Right renal cortex interstitium (tissue), 3 donors: ENCODE results near the gene RNF215. TPM values are rescaled to one million over a fixed set of nuclear protein-coding genes. Genes with fewer than 3 reads are reported as not detected.
"Not testable (repeated sequence)": the region's sequence is repeated elsewhere in the genome, so short reads cannot be mapped to it uniquely, and the experiment has no call there.

Experiments
- DNase-seq, 3 donors: peaks; one replicate each; pipeline ENCODE4 v3.0.0-alpha.2; 2013; ENCODE audit warnings: low read depth in 3 of 3, low spot score in 2 of 3
- polyA plus RNA-seq, 3 donors: library from polyadenylated mRNA; unstranded; fragments of 120-200 nt; gene quantifications; one replicate each; pipeline ENCODE4 v1.2.1, GENCODE V29; 2013; ENCODE audit not compliant: insufficient read length in 3 of 3

Gene RNF215
- polyA plus RNA-seq, 3 donors, result 17.2 to 20.5 (median 19.1) TPM

DNA sequence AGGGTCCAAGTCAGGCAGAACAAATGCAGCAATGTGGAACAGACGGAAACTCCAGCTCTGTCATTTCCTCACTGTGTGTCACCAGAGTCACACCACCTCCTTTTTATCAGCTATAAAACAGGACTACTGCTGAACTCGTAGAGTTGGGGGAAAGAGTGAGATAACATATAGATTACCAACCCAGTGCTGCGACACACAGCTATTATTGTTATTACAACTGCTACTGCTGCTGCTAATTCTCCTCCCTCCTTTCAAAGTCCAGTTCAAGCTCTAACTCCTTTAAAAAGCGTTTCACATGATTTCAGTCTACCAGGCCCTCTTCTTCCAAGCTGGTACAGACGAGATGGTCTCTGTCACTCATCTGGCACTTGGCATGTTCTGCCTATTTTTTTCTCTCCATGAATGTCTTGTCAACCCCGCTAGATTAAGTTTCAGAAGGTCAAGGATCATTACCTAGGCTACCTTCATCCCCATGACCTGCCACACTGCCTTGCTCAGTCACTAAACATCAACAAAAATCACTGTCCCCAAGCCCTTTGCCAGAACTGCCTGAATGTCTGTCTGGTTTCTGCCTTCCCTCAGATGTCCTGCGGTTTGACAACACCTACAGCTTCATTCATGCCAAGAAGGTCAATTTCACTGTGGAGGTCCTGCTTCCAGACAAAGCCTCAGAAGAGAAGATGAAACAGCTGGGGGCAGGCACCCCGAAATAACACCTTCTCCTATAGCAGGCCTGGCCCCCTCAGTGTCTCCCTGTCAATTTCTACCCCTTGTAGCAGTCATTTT, 34.7 kb upstream of the RNF215 start:
- no peak for DNase-seq

DNA sequence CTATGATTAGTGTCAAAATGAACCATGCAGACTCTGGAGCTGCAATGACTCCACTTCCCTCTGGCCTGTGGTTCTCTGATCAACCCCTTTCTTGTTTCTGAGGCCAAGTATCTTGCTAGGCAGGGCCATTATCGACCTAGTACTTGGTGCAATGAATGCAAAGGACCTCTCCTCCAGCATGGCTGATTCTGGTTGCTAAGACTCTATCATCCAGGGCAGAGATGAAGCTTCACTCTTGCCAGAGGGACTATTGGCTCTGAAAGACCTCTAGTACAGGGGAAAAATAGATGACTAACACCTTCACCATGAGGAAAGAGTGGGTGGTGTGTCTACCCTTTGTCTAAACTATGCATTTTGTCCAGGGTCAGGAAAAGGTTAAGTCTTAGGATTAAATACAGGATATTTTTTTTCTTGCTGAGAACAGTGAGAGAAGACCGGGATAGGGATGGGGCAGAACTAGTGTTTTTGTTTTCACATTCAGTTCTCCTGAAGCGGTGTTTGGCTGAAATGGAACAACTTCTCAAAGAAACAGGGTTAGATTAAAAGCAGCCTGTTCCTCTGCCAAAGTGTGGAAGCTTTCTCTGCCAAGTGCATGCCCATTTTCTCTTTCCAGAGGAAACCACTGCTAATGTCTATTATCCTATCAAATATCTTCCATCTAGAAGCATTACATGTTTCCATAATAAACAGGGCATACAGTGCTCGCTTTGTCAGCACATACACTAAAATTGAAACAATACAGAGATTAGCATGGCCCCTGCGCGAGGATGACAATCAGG, 33.3 kb upstream of the RNF215 start:
- no peak for DNase-seq

DNA sequence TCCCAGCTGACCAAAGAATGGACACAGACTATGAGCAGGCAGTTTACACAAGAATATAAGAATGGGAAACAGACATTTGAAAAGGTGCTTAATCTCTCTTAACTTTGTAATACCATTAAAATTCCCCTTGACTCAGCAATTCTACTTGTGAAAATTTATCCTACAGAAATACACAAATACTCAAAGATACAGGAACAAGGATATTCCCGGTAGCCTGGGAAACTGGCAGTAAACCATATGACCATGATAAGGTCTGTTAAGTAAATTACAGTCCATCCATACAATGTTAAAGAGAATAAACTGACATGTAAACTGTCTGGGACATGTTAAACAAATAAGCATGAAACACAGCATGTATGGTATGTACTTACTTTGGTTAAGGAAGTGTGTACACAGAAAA, 29.6 kb upstream of the RNF215 start:
- no peak for DNase-seq

DNA sequence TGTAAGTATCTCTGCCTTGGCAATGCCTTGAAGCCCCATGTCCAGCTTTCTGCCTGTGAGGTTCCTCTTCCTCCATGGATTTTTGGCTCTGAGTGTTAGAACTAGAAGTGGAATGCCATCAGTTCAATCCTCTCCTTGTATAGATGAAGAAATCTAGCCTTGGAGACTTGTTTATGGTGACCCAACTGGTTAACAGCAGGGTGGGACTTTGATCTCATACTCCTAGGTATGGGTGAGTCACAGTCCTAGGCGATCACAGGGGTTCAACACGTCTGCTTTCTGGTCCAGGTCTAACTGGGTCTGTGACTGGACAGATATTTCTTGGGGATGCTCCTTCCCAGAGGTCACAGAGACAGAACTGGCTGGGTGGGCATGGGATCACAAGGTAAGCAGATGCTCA, 29.2 kb upstream of the RNF215 start:
- no peak for DNase-seq

DNA sequence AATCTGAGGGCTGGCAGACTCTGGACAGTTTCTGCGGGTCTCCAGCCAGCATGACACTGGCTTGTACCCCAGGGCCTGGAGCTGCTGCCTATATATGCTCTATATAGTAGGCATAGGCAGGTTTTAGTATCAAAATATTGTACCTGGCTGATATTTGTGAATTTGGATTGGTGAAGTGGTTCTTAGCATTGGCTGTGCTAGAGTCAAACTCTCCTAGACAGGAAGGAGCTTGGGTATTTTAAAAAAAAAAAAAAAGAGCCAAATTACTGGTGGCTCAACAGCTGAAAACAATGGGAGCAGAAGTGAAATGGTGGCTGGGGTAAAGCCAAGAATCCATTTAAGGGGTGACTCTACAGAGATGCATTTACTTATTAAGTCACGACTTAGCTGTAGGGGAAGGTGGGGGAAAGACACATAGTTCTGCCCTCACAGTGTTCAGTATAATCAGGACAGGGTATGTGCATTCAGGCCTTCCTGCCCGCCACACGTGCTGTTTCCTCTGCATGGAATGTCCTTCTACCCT, 27.4 kb upstream of the RNF215 start:
- no peak for DNase-seq

DNA sequence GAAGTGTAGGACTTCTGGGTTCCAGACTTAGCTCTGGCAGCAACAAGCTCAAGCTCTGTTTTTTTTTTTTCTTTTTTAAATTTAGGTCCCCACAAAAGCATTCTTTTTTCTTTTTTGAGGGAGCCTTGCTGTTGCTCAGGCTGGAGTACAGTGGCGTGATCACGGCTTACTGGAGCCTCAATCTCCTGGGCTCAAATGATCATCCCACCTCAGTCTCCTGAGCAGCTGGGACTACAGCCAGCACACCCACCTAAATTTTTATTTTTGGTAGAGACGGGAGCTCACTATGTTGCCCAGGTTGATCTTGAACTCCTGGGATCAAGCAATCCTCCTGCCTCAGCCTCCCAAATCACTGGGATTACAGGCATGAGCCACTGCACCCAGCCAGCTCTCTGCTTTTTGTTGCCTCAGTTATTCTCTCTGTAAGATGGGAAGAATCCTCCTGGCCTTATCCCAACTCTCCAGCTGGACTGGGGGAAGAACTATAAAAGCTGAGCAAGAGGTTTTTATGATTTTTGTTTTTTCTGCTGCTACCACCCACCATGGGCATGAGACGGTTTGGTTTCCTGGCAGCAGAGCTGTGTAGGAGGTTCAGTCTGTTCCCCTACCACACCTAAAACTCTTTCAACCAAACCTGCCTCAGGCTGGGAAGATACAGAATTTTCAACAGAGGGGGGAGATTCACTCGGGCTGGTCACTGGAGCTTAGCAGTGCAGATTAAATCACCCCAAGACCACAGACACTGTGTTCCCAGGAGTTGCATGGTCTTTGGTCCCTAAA, 26.7 kb upstream of the RNF215 start:
- no peak for DNase-seq

DNA sequence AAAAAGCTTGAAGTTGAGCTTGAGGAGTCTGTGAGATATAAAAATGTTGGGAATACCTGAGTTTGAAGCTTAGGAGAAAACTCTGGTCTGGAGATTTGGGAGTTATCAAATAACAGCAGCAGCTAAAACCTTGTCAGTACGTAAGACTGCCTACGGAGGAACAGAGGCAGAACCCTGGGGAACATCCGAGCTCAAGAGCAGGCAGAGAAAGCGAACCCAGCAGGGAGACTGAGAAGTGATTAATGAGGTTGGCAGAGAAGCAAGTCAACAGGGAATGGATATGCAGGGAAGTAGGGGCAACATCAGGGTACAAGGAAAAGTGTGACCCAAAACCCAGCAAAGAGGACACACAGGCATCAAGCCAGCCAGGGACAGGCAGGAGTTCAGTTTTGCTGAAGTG, 25.8 kb upstream of the RNF215 start:
- DNase-seq, result no peak

DNA sequence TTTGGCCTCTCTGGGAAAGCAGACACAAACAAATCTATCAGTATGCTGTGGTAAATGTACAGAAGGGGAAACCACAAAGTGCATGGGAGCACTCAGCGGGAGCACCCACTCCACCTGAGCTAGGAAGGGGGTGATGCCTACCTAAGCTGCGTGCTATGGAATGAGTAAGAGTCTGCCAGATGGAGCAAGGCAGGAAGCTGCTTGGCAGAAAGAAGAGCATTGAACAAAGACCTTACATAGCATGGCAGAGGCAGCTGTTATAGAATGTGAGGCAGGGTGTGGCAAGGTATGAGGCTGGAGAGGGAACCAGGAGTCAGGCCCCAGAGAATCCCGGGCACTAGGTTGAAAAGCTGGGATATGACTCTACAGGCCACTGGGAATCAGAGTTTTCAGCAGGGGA, 24.6 kb upstream of the RNF215 start:
- no peak for DNase-seq

DNA sequence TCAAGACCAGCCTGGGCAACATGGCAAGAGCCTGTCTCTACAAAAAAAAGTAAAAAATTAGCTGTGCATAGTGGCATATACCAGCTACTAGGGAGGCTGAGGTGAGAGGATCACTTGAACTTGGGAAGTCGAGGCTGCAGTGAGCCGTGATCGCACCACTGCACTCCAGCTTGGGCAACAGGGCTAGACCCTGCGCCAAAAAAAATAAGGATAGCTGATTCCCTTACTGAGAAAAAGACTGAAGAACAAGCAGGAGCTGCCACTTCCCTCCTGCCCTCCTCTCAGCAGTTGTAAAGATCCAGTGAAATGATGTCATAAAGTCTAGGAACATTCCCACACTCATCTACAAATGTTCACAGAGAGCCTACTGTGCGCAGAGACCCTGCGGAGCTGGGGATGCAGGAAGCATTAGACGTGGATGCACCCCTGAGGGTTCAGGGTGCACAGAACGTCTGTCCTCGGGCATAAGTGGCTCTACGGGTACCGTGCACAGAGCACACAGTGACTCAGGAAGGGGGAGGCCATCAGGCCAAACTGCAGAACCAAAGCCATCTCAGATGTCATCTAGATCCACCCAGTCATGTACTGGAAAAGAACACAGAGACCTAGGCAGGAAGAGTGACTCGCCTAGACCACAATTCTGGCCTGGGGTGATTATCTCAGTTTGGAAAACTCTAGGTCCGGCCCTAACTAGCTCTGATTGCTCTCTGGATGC, 21.3 kb upstream of the RNF215 start:
- DNase-seq, result no peak

DNA sequence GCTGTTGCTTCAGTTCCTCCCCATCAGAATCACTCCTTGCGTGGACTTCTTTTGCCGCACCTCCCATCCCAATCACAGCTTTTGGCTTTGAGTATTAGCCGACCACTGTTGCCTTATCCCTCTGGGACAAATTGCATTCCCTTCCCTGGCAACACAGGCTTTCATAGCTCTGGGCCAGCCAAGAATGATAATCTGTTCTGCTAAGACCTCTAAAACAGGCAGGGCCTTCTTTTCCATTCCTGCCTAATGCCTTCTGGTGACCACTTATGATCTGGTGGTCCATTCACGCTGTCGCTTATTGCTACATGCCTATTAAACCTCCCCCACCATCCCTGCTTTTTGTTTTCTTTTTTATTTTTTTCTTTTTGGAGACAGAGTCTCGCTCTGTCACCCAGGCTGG, 19.2 kb upstream of the RNF215 start:
- DNase-seq, result no peak

DNA sequence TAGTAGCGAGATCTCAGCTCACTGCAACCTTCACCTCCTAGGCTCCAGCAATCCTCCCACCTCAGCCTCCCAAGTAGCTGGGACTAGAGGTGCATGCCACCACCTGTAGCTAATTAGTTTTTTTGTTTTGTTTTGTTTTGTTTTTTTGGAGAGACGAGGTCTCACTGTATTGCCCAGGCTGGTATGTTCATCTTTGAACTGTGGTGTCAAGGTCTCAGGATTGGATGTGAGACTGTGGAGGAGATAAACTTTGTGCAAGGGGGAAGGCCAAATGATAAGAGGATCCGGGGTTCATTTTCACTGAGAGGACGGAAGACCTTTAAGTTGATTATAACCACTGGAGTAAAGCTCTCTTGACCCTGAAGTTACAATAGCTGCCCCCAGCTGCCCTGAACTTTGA, 18.5 kb upstream of the RNF215 start:
- no peak for DNase-seq

DNA sequence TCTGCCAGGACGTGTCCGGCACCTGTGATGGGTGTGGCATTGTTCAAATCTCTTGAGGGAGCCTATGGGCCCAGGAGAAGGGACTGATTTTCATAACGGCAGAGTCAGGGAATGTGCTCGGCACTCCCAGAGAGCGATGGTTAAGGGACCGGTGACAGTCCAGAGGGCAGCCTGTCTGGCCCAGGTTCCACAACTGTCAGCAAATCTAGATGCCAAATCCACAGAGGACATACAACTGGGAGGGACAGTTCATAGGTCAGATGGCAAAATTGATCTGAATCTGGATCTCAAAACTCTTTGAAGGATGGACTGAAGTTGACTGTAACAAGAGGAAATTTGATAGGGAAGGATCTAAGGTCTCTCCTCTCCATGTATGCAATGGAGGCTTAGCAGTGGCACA, 17.1 kb upstream of the RNF215 start:
- no peak for DNase-seq

DNA sequence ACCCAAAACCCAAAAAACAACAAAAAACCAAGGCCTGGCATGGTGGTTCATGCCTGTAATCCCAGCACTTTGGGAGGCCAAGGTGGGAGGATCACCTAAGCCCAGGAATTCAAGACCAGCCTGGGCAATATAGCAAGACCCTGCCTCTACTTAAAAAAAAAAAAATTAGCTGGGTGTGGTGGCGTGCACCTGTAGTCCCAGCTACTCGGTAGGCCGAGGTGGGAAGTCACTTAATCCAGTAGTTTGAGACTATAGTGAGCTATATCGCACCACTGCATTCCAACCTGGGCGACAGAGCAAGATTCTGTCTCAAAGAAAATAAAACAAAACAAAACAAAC, 15.5 kb upstream of the RNF215 start:
- not testable (repeated sequence) for DNase-seq

DNA sequence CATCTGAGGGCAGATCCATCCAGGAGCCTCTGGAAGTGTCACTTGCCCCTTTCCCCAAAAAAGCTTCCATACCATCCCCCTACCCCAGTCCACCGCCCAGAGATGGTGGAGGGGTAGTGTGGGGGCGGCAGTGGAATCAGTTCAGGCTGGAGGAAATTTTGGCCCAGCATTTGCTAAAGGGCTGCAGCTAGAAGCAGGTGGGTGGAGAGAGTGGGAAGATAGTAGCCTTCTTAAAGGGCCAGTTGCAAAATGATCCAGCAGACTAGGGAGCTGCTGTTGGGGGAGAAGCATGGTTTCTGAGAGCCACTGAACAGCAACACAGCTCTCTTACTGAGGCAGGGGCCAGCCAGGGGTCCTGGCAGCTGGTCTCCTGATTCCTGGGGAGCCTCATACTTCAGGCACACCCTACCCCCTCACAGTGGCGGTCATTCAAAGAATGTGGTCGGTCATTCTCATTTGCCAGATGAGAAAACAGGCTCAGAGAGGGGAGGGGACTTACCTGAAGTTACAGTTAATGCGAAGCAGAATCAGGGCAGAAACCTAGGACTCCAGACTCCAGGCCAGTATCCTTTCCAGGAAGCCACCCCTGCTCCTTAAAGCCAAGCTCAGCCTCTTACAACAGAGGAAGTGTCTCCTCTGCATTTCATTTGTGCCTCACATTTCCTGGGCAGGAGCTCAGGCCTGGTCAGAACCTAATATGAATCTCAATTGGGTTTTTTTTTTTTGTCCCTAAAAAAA, 15.0 kb upstream of the RNF215 start:
- DNase-seq, result no peak

DNA sequence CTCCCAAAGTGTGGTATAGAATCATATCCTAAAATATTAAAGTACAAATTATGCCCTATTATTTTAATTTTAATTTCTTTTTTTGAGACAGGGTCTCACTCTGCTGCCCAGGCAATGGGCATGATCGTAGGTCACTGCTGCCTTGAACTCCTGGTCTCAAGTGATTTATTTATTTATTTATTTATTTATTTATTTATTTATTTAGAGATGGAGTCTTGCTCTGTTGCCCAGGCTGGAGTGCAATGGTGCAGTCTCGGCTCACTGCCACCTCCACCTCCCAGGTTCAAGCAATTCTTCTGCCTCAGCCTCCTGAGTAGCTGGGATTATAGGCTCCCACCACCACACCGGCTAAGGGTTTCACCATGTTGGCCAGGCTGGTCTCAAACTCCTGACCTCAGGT, 13.8 kb upstream of the RNF215 start:
- DNase-seq, result not testable (repeated sequence)

DNA sequence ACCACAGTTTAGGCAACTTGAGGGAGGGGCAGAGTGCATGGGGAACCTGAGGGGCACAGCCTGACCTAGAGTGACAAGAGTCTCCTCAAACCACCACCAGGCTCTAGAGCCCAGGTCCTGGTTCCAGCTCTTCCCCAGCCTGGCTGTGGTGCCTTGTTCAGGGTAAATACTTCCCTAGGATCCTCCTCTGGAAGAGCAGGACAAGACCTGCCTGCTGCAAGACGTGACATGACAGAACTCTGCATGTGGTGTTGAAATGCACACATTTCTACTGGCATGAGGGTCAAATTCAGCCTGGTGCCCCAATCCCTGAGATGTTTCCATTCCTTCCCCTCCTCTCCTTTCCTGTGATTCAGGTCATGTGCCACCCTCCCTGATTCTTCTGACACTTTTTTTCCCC, 12.9 kb upstream of the RNF215 start:
- no peak for DNase-seq

DNA sequence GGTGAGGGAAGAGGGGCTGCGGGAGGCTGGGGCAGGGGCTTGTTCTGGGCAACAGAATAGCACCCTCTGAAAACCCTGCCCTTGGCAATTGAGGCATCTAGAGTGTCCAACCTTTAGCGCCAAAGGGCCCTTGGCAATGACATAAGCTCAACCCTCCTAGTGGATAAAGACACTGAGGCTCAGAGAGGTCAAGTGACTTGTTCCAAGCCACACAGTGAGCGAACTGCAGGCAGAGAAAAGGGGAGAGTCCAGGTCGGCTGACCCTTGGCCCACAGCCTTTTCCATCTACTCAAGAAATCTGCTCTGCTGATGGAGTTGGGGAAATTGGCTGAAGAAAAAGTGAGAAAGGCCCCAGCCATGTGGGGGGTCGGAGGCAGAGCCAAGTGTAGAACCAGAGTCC, 12.5 kb upstream of the RNF215 start:
- DNase-seq, result no peak

DNA sequence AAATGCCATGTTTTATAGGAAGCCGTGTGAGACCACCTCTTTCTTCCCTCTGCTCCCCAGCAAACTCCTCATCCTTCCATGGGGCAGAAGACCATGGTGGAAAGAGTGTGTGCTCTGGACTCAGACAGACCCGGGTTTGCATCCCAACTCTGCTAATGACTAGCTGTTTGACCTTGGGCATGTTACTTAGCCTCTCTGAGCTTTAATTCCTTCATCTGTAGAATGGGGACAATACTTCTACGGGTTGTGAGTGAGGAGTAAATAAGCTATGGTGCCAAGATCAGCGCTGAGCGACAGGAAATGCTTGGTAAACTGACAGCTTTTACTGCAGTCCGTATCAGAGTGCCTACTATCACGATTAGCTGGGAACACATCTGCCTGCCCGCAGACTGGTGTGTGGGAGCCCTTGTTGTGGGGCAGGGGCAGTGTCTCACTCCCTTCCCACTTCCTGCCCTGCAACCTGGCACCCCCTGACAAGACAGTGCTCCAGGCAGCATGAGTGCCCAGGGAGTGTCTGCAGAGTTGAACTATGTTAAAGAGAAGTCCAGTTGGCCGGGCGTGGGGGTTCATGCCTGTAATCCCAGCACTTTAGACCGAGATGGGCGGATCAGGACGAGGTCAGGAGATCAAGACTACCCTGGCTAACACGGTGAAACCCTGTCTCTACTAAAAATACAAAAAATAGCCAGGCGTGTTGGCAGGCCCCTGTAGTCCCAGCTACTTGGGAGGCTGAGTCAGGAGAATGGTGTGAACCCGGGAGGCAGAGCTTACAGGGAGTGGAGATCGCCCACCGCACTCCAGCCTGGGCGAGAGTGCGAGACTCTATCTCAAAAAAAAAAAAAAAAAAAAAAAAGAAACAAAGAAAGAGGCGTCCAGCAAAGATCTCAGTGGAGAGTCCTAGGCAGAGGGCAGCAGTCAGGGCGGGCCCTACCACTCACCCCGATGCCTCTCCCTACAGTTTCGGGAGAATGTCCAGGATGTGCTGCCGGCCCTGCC, 11.8 kb upstream of the RNF215 start:
- no peak for DNase-seq
